Activated CD4-positive, CD25-positive, alpha-beta regulatory T cell treated with anti-CD3 and anti-CD28 coated beads, Interleukin-2, amount 50 U/mL, for 24 hours (primary cell): Measurements from ENCODE around the gene FANCI.
A peak's percentile ranks its signal among the peaks of the same experiment; 100 is the strongest.
"Not testable (repeated sequence)": the region's sequence is repeated elsewhere in the genome, so short reads cannot be mapped to it uniquely, and the experiment has no call there.

ENCODE experiments used
- ATAC-seq, 2 donors: fragments of 150-1000 bp; cut with Tn5 transposase; one replicate each; pipeline ENCODE4 v1.10.0; 2021; ENCODE audit warnings: mild to moderate bottlenecking in 1 of 2, moderate library complexity in 1 of 2

FANCI gene

GRCh38 chr15:89226359-89227221, 17.2 kb upstream of the FANCI start:
- no peak for ATAC-seq

- ATAC-seq, result no peak
These were observed 16.4 kb upstream of the FANCI start for GRCh38 chr15:89227425-89227824.

- no peak for ATAC-seq
These were observed 13.5 kb upstream of the FANCI start for GRCh38 chr15:89230277-89230676.

- no peak for ATAC-seq
These were observed 11.9 kb upstream of the FANCI start for GRCh38 chr15:89231832-89232231.

- ATAC-seq, result not testable (repeated sequence)
These were observed 3.6 kb upstream of the FANCI start for GRCh38 chr15:89239883-89240810.

GRCh38 chr15:89243046-89243690, 611 bp upstream of the FANCI start:
- ATAC-seq, result no peak

- ATAC-seq, result no peak
These were observed 760 bp downstream of the FANCI start for GRCh38 chr15:89244574-89244903.

GRCh38 chr15:89247446-89247845, 3.7 kb downstream of the FANCI start:
- no peak for ATAC-seq

- ATAC-seq, result no peak
These were observed 4.8 kb downstream of the FANCI start for GRCh38 chr15:89248584-89248983.

- ATAC-seq, result not testable (repeated sequence)
These were observed 6.4 kb downstream of the FANCI start for GRCh38 chr15:89250142-89250541.

- ATAC-seq, result not testable (repeated sequence)
These were observed 33.5 kb downstream of the FANCI start for GRCh38 chr15:89277281-89277680.

GRCh38 chr15:89278307-89278706, 34.5 kb downstream of the FANCI start:
- peak; percentile 28 to 59 for ATAC-seq

GRCh38 chr15:89282631-89283030, 38.9 kb downstream of the FANCI start:
- no peak for ATAC-seq

- no peak for ATAC-seq
These were observed 39.4 kb downstream of the FANCI start for GRCh38 chr15:89283201-89283600.

- no peak for ATAC-seq
These were observed 48.2 kb downstream of the FANCI start for GRCh38 chr15:89291934-89292438.

- ATAC-seq, result no peak
These were observed 49.2 kb downstream of the FANCI start for GRCh38 chr15:89293012-89293411.

- no peak for ATAC-seq
These were observed 56.1 kb downstream of the FANCI start for GRCh38 chr15:89299896-89300295.

GRCh38 chr15:89301304-89302089, 57.7 kb downstream of the FANCI start:
- peak; percentile 71 to 79 for ATAC-seq

GRCh38 chr15:89303986-89304385, 60.2 kb downstream of the FANCI start:
- ATAC-seq, result no peak

- ATAC-seq, result no peak
These were observed 61.6 kb downstream of the FANCI start for GRCh38 chr15:89305395-89305794.

GRCh38 chr15:89307046-89307587, 63.3 kb downstream of the FANCI start:
- no peak for ATAC-seq

GRCh38 chr15:89307791-89308190, 64.0 kb downstream of the FANCI start:
- ATAC-seq, result no peak
